GM12874 (cell line): ENCODE measurements around the gene PAX5.

Experiments
- TF ChIP-seq, protein P1 (sequence below): IDR thresholded peaks from 2 replicates; pipeline ENCODE4 v1.5.1; 2011; ENCODE audit warnings: low read depth, mild to moderate bottlenecking, control low read depth, low read length, moderate library complexity; ENCODE audit not compliant: insufficient read depth

Gene PAX5

DNA sequence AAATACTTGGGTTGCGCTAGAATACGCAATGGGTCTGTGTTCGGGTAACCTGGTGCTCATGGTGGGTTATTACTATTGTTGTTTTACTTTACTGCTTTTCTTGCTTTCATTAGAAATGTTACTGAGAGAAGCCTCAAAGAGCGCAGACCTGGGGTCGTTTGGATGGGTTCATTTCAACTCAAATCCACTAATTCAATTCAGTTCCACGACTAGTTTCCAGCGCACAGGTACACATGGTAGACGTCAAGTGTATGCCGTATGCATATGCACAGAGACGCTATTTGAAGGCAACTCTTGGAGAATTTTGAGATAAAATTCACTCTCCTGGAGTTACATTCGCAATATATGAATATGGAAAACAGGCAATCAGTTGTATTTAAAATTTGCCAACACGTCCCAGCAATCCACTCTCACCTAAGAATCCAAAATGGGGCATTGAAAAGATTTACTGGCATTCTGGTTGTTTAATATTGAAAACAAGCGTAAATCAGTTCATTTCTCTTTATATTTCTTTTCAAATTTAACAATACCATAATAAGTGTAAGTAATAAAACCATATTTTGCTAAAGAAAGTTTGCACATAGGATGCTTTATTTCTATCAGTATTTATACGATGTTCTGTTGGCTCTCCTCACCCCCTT is 4.4 kb upstream of the PAX5 start:
- TF ChIP-seq, protein P1, sequence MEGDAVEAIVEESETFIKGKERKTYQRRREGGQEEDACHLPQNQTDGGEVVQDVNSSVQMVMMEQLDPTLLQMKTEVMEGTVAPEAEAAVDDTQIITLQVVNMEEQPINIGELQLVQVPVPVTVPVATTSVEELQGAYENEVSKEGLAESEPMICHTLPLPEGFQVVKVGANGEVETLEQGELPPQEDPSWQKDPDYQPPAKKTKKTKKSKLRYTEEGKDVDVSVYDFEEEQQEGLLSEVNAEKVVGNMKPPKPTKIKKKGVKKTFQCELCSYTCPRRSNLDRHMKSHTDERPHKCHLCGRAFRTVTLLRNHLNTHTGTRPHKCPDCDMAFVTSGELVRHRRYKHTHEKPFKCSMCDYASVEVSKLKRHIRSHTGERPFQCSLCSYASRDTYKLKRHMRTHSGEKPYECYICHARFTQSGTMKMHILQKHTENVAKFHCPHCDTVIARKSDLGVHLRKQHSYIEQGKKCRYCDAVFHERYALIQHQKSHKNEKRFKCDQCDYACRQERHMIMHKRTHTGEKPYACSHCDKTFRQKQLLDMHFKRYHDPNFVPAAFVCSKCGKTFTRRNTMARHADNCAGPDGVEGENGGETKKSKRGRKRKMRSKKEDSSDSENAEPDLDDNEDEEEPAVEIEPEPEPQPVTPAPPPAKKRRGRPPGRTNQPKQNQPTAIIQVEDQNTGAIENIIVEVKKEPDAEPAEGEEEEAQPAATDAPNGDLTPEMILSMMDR: no peak

DNA sequence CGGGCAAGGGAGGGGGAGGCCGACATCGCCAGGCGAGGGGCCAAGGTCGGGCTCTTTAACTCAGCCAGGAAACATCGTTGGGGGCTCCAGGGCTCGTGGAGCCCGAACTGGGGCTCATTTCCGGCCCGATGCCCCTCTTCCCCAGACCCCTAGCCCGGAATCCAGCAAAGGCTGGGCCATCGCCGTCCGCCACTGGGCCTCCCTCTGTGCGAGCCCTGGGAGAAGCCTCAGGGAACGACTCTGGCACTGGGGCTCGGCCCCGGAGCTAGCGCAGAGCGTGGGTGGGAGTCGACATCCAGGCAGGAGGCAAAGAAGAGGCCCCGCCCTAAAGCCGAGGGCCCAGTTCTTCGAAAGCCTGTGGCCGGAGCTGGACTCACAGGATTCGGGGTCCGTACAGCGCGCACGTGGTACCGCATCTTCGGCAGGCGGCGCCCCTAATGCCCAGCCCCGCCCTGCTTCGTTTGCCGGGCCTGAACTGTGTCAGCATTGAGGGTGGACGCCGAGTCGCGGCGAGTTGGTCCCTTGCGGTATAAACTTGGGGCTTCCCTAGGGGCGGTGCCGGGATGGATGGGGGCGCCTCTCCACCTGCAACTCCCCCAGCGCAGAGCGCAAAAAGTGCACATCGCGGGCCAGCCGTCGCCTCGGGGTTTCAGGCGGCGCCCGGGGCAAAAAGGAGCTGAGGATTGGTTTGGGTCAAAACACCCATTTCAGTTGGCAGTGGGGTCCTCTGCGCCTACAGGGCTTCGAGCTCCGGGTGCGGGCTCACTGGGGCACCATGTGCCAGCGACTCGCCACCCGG is 3.6 kb upstream of the PAX5 start:
- TF ChIP-seq, protein P1: no peak

DNA sequence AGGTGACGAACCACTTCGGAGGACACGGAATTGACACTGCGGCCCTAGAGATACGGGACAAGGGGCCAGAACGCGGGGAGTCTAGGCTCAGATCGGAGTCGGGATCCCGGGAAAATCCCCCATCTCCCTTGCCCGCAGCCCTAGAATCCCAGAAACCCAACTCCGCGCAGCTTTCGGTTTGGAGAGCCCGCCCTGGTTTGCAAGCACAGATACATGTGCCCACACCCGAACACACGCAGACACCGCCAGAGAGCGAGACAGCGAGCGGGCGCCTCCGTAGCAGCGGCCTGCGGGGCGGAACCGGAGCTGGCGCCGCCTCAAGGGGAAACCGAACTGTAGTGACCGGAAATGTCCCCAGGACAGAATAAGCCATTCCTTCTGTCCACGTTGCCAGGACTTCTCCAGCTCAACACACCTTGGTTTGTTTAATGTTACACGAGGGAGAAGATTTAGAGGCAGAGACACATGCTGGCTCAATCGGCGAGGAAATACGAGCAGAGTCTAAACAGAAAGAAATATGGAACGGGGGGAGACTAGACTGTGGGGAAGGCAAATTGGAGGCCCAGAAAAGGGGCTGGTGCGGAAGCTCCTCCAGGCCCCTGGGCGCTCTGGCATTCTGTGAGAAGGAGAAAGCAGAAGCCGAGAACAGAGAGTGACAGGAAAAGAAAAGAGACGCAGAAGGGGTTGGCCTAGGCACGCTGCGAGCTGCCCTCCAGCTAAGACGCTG is 2.9 kb upstream of the PAX5 start:
- TF ChIP-seq, protein P1: no peak

DNA sequence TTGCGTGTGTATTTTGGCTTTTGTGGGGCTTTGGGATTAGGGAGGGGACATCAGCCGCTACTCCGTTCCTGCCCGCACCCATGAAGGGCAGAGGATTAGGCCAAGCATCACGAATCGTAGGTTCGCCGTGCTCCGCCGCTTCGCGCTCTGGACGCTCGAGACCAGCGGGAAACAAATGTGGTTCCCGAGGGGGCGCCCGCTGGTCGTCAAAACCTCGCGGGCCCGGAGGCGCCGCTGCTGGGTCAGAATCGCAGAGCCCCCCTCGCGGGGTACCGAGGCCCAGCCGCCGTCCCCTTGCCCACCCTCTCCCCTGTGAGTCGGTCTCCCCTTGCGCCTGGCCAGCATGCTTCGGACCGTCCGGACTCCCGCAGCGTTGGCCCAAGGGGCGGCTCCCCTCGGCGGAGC is 2.3 kb upstream of the PAX5 start:
- TF ChIP-seq, protein P1: peak; percentile 26; the same call in 1 of the 2 replicates

DNA sequence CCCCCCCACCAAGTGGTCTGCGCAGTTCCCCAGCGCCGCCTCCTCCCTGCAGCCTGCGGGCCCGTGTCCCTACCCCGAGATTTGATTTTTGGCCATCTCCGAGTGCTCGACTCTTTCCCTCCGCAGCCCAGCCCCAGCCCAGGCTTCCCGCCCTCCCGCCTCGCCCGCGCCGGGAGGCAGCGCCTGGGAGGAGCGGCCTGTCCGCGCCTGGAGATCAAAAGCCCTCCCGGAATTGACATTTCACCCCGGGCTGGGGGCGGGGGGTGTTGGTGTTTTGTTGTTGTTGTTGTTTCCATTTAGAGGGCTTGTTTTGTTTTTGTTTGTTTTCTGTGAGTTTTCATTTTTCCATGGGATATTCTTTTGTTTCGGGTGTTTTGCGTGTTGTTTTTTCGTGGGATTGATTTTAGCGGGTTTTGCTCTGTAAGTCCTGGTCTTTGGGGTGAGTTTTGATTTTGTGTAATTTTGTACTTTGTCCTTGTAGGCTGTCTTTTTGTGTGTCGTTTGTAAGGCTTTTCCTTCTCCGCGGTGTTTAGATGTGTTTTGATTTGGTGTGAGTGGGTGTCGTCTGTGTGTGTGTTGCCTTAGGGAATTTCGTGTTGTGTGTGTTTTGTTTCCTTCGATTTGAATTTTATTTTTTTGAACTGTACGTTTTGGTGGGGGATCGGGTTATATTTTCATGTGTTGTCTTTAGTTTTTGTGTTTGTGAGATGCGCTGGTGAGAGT is 1.7 kb upstream of the PAX5 start:
- TF ChIP-seq, protein P1: no peak

DNA sequence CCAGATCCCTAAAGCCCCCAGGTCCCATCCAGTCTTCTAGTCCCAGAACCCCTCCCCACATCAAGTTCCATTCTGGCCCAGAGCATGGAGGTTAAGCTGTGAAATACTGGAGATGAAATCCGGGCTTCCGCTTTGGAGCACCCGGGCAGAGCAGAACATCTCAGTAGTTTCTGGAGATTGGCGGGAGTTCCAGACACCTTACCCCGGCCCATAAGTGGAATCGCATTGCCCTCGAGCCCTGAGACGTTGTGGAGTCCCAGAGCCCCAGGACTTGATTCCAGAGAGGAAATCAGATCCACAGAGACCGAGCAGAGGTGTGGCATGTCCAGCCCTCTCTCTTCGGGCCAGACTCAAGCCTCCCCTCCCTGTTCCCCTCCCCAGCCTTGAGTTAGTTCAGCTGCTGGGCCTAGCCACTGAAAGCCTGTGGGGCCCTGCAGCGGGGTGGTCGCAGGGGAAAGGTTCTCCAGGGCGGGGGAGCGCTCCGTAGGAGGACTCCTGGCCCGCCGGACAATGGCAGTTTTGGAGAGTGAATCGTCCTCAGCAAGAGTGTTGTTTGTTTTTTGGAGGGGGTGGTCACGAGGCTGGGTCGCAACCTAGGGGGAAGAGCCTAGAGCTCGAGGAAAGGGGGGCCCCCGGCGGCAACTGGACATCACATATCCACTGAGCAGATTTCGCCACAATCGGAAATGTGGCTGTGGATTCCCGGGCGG is 1.0 kb upstream of the PAX5 start:
- TF ChIP-seq, protein P1: no peak
